ENCODE results near the gene NAXD. TPM values are rescaled to one million over a fixed set of nuclear protein-coding genes. Genes with fewer than 3 reads are reported as not detected.

NAXD gene
- total RNA-seq, 2 experiments from 2014 or later: 8.3 to 12.5 TPM

DNA sequence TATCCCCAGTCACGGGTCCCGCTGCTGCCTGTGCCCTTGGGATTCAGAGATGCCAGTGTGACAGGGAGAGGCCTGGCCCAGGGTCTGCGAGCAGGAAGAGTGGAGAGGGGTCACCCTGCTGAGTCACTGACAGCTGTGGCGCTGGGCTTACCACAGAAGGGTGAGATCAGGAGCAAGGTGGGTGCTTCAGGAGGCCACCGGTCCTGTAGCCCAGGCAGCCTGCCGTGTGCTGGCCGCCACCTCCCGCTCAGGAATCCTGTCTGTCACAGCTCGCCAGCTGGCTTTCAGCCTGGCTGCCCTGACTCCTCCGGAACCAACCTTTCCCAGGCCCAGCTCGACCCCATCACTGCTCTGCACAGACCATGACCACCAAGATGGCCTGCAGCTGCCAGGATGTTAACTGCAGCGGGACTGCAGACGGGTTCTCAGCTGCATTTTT, 25.3 kb downstream of the NAXD start:
- Histone ChIP-seq H3K4me3 (ENCODE audit: low read depth, low read length, poor library complexity, severe bottlenecking) (no peak overlapping the region), H2AFZ (ENCODE audit: low read length) (no peak overlapping the region), H4K20me1 (ENCODE audit: insufficient read depth, low read length) (no peaks in the 10 kb centered on the region), H3K9me3 (ENCODE audit: low read length) (no peaks in the 10 kb centered on the region), H3K4me1 (ENCODE audit: insufficient read depth, low read length, poor library complexity, severe bottlenecking) (peaks cover 11% of the 10 kb centered on the region), H3K27ac (ENCODE audit: low read depth, low read length, poor library complexity, severe bottlenecking) (no peak overlapping the region), H3K4me2 (ENCODE audit: low read length) (no peak overlapping the region), H3K79me2 (ENCODE audit: insufficient read depth, low read depth, low read length) (no peaks in the 10 kb centered on the region), H3K9me2 (ENCODE audit: insufficient read depth, low read length) (no peaks in the 10 kb centered on the region), H3K36me3 (ENCODE audit: insufficient read depth, low read length) (peaks cover 37% of the 10 kb centered on the region)
- POLR2A ChIA-PET: interaction anchor here (0.6 kb wide), 1 partner anchor 20 kb away, joined by 4 read pairs; no protein-coding TSS in a partner anchor
- CTCF ChIA-PET (ENCODE audit: unreplicated experiment): no interaction called here
- intact Hi-C loops (cut with micrococcal nuclease; ENCODE audit: unreplicated experiment): no loop called here
- BruUV-seq (replicated peaks): no TSS peak
- no peak for DNase-seq (ENCODE audit: low spot score)
- TF ChIP-seq, protein P1, sequence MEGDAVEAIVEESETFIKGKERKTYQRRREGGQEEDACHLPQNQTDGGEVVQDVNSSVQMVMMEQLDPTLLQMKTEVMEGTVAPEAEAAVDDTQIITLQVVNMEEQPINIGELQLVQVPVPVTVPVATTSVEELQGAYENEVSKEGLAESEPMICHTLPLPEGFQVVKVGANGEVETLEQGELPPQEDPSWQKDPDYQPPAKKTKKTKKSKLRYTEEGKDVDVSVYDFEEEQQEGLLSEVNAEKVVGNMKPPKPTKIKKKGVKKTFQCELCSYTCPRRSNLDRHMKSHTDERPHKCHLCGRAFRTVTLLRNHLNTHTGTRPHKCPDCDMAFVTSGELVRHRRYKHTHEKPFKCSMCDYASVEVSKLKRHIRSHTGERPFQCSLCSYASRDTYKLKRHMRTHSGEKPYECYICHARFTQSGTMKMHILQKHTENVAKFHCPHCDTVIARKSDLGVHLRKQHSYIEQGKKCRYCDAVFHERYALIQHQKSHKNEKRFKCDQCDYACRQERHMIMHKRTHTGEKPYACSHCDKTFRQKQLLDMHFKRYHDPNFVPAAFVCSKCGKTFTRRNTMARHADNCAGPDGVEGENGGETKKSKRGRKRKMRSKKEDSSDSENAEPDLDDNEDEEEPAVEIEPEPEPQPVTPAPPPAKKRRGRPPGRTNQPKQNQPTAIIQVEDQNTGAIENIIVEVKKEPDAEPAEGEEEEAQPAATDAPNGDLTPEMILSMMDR (conservative IDR thresholded peaks at IDR 0.05; ENCODE audit: low read length): no peak
- TF ChIP-seq EZH2phosphoT487 (IDR thresholded peaks at IDR 0.05; ENCODE audit: borderline replicate concordance, low read depth, low read length): no peak

DNA sequence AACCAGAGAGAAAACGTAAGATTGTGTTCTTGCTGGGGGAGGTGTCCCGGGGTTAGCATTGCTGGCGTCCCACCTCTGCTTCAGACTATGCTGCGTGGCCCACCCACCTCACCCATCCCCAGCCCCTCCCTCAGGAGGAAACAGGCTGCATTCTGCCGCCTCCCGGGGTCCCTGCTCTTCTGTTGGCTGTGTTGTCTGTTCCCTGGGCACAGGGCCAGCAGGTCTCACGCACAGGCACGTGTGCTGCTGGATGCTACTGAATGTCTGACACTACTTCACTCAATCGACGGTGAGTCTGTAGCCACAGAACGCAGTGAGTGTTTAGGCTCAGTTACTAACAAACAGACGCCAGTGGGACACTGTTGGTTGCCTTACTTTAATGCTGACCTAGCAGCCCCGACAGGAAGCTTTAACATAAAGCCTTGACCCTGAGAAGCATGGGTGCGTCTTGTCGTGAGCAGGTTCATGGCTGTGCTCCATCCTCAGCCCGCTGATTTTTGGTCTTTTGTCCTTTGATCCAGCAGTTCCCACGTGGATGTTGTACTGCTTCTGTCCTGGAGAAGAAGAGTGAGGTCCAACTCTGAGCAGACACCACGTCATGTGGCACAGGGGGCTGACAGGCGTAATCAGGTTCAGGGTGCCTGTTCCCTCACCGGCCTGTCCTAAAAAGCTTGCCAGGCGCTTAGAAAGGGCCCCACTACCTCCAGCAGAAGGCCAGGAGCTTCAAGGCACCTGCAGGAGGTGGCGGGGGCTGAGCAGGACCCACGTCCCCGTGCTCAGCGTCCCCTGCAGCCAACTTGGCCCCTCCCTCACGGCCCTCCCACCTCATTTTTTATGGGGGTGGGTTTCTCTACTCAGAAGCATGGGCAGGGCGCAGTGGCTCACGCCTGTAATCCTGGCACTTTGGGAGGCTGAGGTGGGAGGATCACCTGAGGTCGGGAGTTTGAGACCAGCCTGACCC, 26.0 kb downstream of the NAXD start:
- ChIA-PET POLR2A (no interaction called here), CTCF (ENCODE audit: unreplicated experiment) (no interaction called here)
- Histone ChIP-seq H3K36me3 (ENCODE audit: insufficient read depth, low read length) (peaks cover 30% of the 10 kb centered on the region), H2AFZ (ENCODE audit: low read length) (no peak overlapping the region), H3K9me3 (ENCODE audit: low read length) (no peaks in the 10 kb centered on the region), H3K4me1 (ENCODE audit: insufficient read depth, low read length, poor library complexity, severe bottlenecking) (peaks cover 11% of the 10 kb centered on the region), H3K4me2 (ENCODE audit: low read length) (no peak overlapping the region), H3K27ac (ENCODE audit: low read depth, low read length, poor library complexity, severe bottlenecking) (no peak overlapping the region), H4K20me1 (ENCODE audit: insufficient read depth, low read length) (no peaks in the 10 kb centered on the region), H3K9me2 (ENCODE audit: insufficient read depth, low read length) (no peaks in the 10 kb centered on the region), H3K4me3 (ENCODE audit: low read depth, low read length, poor library complexity, severe bottlenecking) (no peak overlapping the region), H3K79me2 (ENCODE audit: insufficient read depth, low read depth, low read length) (no peaks in the 10 kb centered on the region)
- TF ChIP-seq EZH2phosphoT487 (IDR thresholded peaks at IDR 0.05; ENCODE audit: borderline replicate concordance, low read depth, low read length): no peak
- TF ChIP-seq, protein P1 (conservative IDR thresholded peaks at IDR 0.05; ENCODE audit: low read length): no peak
- intact Hi-C loops (cut with micrococcal nuclease; ENCODE audit: unreplicated experiment): no loop called here
- DNase-seq (ENCODE audit: low spot score): no peak
- BruUV-seq (replicated peaks): no TSS peak
